ENCODE data around the gene LUC7L2.

- TF ChIP-seq GATA3 (IDR thresholded peaks at IDR 0.05; ENCODE audit: low read depth, low read length) (no peak), GATA2 (IDR thresholded peaks at IDR 0.05; ENCODE audit: low read depth, low read length) (no peak)
Observed at GRCh38 chr7:139360210-139360947, 685 bp downstream of the LUC7L2 start.
